HG03354 (cell line): ENCODE measurements around the gene MBNL2.

Experiments used
- ATAC-seq: cut with Tn5 transposase; IDR thresholded peaks from one replicate; pipeline ENCODE4 v1.9.1; 2021; ENCODE audit warnings: mild to moderate bottlenecking; ENCODE audit not compliant: unreplicated experiment, poor library complexity, severe bottlenecking

MBNL2 gene

DNA sequence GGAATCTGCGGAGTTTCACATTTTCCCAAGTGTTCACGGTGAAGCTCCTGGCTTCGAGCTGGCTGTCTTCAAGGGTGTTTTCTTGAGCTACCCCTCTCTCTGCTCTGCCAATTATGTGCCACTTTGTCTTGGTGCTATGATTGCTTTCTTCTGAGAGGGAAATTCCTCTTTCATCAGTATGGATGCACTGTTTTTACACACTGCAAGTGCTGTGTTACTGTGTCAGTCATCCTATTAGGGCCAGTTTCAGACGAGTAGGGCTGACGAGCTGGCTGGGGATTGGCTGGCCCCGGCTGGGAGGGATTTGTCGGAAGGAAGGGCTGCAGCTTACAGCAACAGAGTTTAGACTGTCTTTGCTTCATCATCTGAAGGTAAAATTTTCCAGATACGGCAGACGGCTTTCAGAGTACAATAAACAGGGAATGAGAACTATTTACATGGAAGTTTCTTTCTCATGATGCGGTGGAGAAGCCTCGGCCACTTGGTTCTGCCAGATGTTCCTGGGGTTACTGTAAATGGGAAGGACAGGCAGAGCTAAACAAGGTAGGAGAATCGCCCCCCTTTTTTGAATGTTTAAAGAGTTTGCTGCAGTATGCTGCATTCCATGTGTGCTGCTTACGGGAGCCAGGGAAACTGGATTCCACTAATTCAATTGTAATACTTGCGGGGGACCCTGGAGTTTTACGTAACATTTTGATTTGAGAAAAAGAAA is at the start of gene MBNL2:
Gene MBNL2 (plus strand): TSS at position 345 of the 712 bp plus-strand sequence. CDS start 53,903 bp downstream, outside the sequence.
- peak; percentile 95 for ATAC-seq

- ATAC-seq: no peak
Observed at GRCh38 chr13:97174638-97175037, 47.5 kb upstream of the MBNL2 start.

DNA sequence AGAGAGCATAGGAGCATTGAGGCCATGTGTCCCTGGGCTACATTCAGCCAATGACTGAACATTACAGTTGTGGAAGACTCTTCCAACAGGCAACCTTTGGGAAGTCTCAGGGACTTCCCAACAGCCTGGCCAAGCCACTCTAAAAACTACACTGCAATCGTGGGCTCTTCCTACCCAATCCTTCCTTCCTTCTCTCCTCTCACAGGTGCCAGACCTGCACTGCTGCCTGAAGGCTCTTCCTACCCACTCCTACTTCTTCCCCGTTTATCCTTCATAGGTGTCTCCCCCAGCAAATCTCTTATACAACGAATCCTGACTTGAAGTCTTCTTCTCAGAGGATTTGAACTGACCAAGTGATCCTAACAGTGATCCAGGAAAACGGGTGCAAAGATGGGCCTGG is 47.1 kb upstream of the MBNL2 start:
- ATAC-seq: no peak

- ATAC-seq: no peak
Observed at GRCh38 chr13:97179501-97179900, 42.6 kb upstream of the MBNL2 start.

GRCh38 chr13:97182111-97182890 is 39.8 kb upstream of the MBNL2 start:
- ATAC-seq: no peak

- ATAC-seq: no peak
Observed at GRCh38 chr13:97185291-97185690, 36.8 kb upstream of the MBNL2 start.

GRCh38 chr13:97185751-97186150 is 36.4 kb upstream of the MBNL2 start:
- no peak for ATAC-seq

DNA sequence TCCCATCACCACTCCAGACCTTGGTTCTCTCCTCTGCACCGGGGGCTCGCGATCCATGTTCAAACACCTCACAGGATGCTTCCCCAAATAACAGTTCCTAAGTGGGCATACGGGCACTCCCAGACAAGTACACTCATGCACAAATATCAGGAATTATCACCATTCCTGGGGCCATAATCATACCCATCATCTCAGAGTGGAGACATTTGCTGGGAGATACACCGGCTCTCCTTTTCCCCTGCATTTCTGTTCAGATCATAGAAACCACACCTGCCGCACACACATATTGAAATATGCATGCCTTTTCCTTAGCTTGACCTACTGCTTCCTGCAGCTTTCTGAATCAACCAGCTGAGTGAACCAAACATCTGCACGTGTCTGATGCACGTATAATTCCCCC is 33.9 kb upstream of the MBNL2 start:
- ATAC-seq: no peak

DNA sequence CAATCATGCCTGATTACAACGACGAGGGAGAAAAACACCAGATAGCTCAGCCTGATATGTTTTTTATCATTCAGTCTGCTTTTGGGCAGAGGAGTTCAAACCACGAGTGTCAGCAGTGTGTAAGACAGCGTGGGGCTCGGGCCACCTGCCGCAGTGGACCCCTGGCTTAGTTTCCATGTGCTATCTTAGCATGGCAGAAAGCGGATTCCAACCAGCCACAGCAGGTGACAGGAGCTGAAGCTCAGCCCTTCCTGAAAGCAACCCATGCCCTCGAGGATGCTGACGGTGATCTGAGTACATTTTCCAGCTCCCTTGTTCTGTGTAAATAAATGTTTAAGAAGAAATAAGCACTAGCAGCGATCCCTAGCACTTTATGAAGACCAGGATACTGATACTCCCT is 32.2 kb upstream of the MBNL2 start:
- ATAC-seq: no peak

DNA sequence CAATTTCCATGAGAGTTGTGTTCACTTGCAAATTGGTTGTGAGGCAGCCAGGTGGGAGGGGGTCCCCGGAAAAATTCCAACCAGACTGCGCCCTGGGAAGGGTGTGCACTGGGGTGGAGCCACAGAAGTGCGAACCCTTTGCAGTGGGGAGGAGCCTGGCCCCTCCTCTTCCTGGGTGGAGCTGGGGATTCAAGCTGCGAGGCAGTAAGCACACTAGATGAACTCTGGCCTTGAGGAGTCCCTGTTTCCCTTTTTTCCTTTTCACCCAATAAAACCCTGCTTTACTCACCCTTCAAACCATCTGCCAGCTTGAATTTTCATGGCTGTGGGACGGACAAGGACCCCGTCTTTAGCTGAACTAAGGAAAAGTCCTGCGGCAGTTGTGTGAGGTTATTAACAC is 31.0 kb upstream of the MBNL2 start:
- ATAC-seq: no peak

- no peak for ATAC-seq
Observed at GRCh38 chr13:97191615-97192014, 30.5 kb upstream of the MBNL2 start.

DNA sequence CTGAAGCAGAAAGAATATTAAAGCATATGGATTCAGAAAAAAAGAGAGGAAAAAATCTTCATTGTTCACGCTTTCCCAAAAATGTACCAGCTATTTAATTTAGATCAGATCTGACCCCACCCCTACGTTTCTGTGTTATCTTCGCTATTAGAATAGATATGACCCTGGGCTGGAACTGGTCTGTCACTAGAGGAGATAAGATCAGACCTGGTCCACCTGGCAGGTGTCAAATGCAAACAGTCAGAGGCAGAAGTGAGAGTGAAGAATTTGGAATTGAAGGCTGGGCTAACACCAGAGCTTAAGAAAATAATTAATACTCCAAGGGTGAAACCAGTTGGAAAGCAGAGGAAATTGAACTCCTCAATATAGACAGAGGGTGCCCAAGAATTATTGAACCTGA is 30.0 kb upstream of the MBNL2 start:
- ATAC-seq: no peak

- ATAC-seq: no peak
Observed at GRCh38 chr13:97193577-97193976, 28.6 kb upstream of the MBNL2 start.

DNA sequence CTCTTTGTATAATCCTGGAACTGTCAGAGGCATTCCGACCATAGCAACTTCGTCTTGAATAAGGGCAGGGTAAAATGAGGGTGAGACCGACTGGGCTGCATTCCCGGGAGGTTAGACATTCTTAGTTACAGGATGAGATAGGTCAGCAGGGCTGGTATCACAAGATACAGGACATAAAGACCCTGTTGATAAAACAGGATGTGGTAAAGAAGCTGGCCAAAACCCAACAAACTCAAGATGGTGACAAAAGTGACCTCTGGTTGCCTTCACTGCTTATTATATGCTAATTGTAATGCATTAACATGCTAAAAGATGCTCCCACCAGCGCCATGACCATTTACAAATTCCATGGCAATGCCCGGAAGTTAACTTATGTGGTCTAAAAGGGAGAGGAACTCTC is 27.7 kb upstream of the MBNL2 start:
- ATAC-seq: no peak

DNA sequence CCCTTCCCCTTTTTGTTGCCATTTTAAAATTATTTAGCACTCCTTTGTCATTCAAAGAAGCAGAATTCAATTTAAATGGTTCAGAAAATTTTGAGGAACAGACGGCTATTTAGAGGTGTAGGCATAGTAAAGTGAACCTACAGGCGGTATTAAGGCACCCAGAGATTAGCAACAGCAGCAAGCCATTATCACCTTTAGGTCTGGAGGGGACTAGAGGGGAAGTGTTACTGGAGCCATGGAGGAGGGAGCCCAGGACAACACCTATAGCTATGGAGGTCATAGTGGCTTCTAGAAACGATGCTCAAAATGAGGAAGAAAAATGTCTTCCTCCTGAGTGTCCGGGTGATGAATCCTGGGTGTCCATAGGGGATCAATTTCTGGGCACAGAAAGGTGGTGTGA is 25.8 kb upstream of the MBNL2 start:
- ATAC-seq: no peak

DNA sequence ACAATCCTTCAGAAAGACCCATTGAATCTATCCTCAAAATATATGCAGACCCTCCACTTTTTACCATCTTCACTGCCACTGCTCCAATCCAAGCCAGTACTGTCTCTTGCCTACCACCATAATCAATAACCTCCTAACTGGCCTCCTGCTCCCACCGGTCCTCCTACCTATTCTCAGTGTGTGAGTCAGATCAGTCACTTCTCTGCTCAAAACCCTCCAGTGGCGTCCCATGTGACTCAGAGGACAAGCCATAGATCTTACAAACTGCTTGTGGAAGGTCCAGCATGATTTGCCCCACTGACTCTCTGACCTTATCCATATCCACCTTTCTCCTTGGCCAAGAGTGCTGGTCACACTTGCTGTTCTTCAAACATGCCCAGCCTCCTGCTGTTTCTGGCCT is 23.4 kb upstream of the MBNL2 start:
- no peak for ATAC-seq

GRCh38 chr13:97199451-97199850 is 22.7 kb upstream of the MBNL2 start:
- ATAC-seq: no peak

GRCh38 chr13:97200081-97200942 is 21.8 kb upstream of the MBNL2 start:
- ATAC-seq: no peak

- no peak for ATAC-seq
Observed at GRCh38 chr13:97202761-97203160, 19.4 kb upstream of the MBNL2 start.

DNA sequence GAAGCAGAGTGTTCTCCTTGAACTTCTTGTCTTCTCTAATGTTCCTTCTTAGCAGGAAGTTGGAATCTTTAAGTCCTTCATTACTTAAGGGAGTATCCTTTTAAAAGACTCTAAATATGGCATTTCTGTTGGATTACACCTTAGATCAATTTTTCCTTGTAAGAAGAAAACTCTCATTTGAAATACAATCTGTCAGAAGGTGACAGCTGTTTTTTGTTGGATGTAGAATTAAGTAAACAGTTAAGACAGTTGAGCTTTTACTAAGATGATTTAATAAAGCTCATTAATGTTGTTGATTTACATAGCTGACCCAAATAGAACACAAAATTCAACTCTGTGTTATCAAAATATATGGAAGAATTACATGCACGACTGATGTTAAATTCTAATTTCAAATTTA is 16.7 kb upstream of the MBNL2 start:
- no peak for ATAC-seq
